HepG2 (cell line): ENCODE measurements around the gene KCNQ5.

Experiments used
- ATF4 ChIP-seq, 2 experiments: fragments of 450-650 bp in 1 of 2; sonication (generic) in 1 of 2; formaldehyde crosslinking; IDR thresholded peaks; 2 replicates each; pipeline versions ENCODE4 v1.5.0 to v1.8.0; 2020 to 2022; ENCODE audit warnings: mild to moderate bottlenecking in 1 of 2, missing genetic modification reagents in 1 of 2
- BATF2 ChIP-seq: sonication (generic); formaldehyde crosslinking; IDR thresholded peaks from 2 replicates; pipeline ENCODE4 v1.8.0; 2022; ENCODE audit warnings: mild to moderate bottlenecking, missing genetic modification reagents, moderate library complexity
- CREB1 ChIP-seq, 2 experiments: fragments of 450-650 bp in 1 of 2; IDR thresholded peaks; 2 replicates each; pipeline ENCODE4 v1.6.1; 2016 to 2017; ENCODE audit warnings: control low read depth in 1 of 2, mild to moderate bottlenecking in 1 of 2, missing compliant biosample characterization in 1 of 2, missing genetic modification characterization in 1 of 2
- CTCF ChIP-seq: sonication (generic); formaldehyde crosslinking; IDR thresholded peaks from 2 replicates; pipeline ENCODE4 v1.5.0; 2020; ENCODE audit warnings: mild to moderate bottlenecking, missing genetic modification reagents, moderate library complexity
- FIP1L1 ChIP-seq: fragments of 200-400 bp; formaldehyde crosslinking; IDR thresholded peaks from 2 replicates; pipeline ENCODE4 v1.6.1; 2018; ENCODE audit warnings: low read depth, mild to moderate bottlenecking, low read length, moderate library complexity, borderline replicate concordance; ENCODE audit not compliant: insufficient read depth
- HNF1B ChIP-seq: sonication (generic); formaldehyde crosslinking; IDR thresholded peaks from 2 replicates; pipeline ENCODE4 v1.5.1; 2020; ENCODE audit warnings: mild to moderate bottlenecking, moderate library complexity, missing genetic modification reagents
- HOXA3 ChIP-seq: sonication (generic); formaldehyde crosslinking; IDR thresholded peaks from 2 replicates; pipeline ENCODE4 v1.5.0; 2020; ENCODE audit warnings: missing genetic modification reagents
- PHF8 ChIP-seq: sonication (generic); formaldehyde crosslinking; IDR thresholded peaks from 2 replicates; pipeline ENCODE4 v1.5.0; 2020; ENCODE audit warnings: missing genetic modification reagents
- RBAK ChIP-seq: sonication (generic); formaldehyde crosslinking; IDR thresholded peaks from 2 replicates; pipeline ENCODE4 v1.5.1; 2020; ENCODE audit warnings: mild to moderate bottlenecking, missing genetic modification reagents
- TAF1 ChIP-seq: sonication (generic); formaldehyde crosslinking; IDR thresholded peaks from 2 replicates; pipeline ENCODE4 v1.4.0; 2020; ENCODE audit warnings: missing genetic modification reagents
- ZFP41 ChIP-seq: sonication (generic); formaldehyde crosslinking; IDR thresholded peaks from 2 replicates; pipeline ENCODE4 v1.4.0; 2020; ENCODE audit warnings: mild to moderate bottlenecking, missing genetic modification reagents, borderline replicate concordance
- ZFP82 ChIP-seq: sonication (generic); formaldehyde crosslinking; IDR thresholded peaks from 2 replicates; pipeline ENCODE4 v1.5.1; 2020; ENCODE audit warnings: mild to moderate bottlenecking, missing genetic modification reagents, borderline replicate concordance
- ZNF263 ChIP-seq: sonication (generic); formaldehyde crosslinking; IDR thresholded peaks from 2 replicates; pipeline ENCODE4 v1.4.0; 2020; ENCODE audit warnings: missing genetic modification reagents

- no peak for TF ChIP-seq RBAK
- TF ChIP-seq CTCF, result no peak
- TF ChIP-seq PHF8, result no peak
- TF ChIP-seq ZFP82, result no peak
- no peak for TF ChIP-seq TAF1 (CRISPR knock-in tag)
- TF ChIP-seq CREB1 (IDR thresholded peaks at IDR 0.05), result no peak
- TF ChIP-seq CREB1 (CRISPR knock-in tag; IDR thresholded peaks at IDR 0.05), result no peak
- no peak for TF ChIP-seq HNF1B (CRISPR knock-in tag)
- no peak for TF ChIP-seq FIP1L1
- TF ChIP-seq ZFP41 (CRISPR knock-in tag), result no peak
- no peak for TF ChIP-seq ATF4 (CRISPR knock-in tag; IDR thresholded peaks at IDR 0.05)
- no peak for TF ChIP-seq HOXA3 (CRISPR knock-in tag)
- no peak for TF ChIP-seq ZNF263
- no peak for TF ChIP-seq BATF2
These were observed 159.8 kb downstream of the KCNQ5 start for GRCh38 chr6:72781624-72782023.
